ENCODE data around the gene ERFE.
A peak's percentile ranks its signal among the peaks of the same experiment; 100 is the strongest.

ERFE gene

GRCh38 chr2:238117199-238118154, 41.3 kb upstream of the ERFE start:
- TF ChIP-seq, protein P1, sequence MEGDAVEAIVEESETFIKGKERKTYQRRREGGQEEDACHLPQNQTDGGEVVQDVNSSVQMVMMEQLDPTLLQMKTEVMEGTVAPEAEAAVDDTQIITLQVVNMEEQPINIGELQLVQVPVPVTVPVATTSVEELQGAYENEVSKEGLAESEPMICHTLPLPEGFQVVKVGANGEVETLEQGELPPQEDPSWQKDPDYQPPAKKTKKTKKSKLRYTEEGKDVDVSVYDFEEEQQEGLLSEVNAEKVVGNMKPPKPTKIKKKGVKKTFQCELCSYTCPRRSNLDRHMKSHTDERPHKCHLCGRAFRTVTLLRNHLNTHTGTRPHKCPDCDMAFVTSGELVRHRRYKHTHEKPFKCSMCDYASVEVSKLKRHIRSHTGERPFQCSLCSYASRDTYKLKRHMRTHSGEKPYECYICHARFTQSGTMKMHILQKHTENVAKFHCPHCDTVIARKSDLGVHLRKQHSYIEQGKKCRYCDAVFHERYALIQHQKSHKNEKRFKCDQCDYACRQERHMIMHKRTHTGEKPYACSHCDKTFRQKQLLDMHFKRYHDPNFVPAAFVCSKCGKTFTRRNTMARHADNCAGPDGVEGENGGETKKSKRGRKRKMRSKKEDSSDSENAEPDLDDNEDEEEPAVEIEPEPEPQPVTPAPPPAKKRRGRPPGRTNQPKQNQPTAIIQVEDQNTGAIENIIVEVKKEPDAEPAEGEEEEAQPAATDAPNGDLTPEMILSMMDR (IDR thresholded peaks at IDR 0.05; ENCODE audit: low read length), result no peak
- TF ChIP-seq EZH2 (optimal IDR thresholded peaks at IDR 0.05; ENCODE audit: low read depth, low read length), result no peak
- Histone ChIP-seq H3K27ac (ENCODE audit: low read length) (no peak overlapping the region), H4K20me1 (ENCODE audit: insufficient read depth, low read length) (no peaks in the 10 kb centered on the region), H3K36me3 (replicated peaks; ENCODE audit: insufficient read depth, low read length) (no peaks in the 10 kb centered on the region), H3F3A (ENCODE audit: insufficient read depth, low read length) (no peaks in the 10 kb centered on the region), H3K27me3 (replicated peaks; ENCODE audit: insufficient read depth, low read length) (no peaks in the 10 kb centered on the region), H3K4me3 (ENCODE audit: low read length) (no peak overlapping the region), H3K9me3 (replicated peaks; ENCODE audit: insufficient read depth, low read length) (no peaks in the 10 kb centered on the region), H2AFZ (ENCODE audit: low read length) (no peak overlapping the region), H3K9me2 (replicated peaks; ENCODE audit: insufficient read depth, low read length) (no peaks in the 10 kb centered on the region), H3K4me2 (ENCODE audit: low read depth, low read length) (no peak overlapping the region), H3K4me1 (ENCODE audit: low read length) (no peaks in the 10 kb centered on the region), H3K79me2 (ENCODE audit: low read length) (no peaks in the 10 kb centered on the region), H3K9ac (ENCODE audit: low read length) (no peak overlapping the region)
- DNase-seq, result no peak

- Histone ChIP-seq H2AFZ (ENCODE audit: low read length) (no peak overlapping the region), H3F3A (ENCODE audit: insufficient read depth, low read length) (no peaks in the 10 kb centered on the region), H4K20me1 (ENCODE audit: insufficient read depth, low read length) (no peaks in the 10 kb centered on the region), H3K4me2 (ENCODE audit: low read depth, low read length) (peak overlapping the region; percentile 43; the same call in 1 of the 2 replicates), H3K4me3 (ENCODE audit: low read length) (no peak overlapping the region), H3K4me1 (ENCODE audit: low read length) (no peaks in the 10 kb centered on the region), H3K9me2 (replicated peaks; ENCODE audit: insufficient read depth, low read length) (no peaks in the 10 kb centered on the region), H3K36me3 (replicated peaks; ENCODE audit: insufficient read depth, low read length) (no peaks in the 10 kb centered on the region), H3K79me2 (ENCODE audit: low read length) (no peaks in the 10 kb centered on the region), H3K27me3 (replicated peaks; ENCODE audit: insufficient read depth, low read length) (no peaks in the 10 kb centered on the region; the same call in 1 of the 2 replicates), H3K9me3 (replicated peaks; ENCODE audit: insufficient read depth, low read length) (no peaks in the 10 kb centered on the region), H3K27ac (ENCODE audit: low read length) (peak overlapping the region; percentile 27; the same call in 1 of the 2 replicates), H3K9ac (ENCODE audit: low read length) (no peak overlapping the region)
- DNase-seq, result peak; percentile 17
- TF ChIP-seq, protein P1 (IDR thresholded peaks at IDR 0.05; ENCODE audit: low read length), result no peak
- TF ChIP-seq EZH2 (optimal IDR thresholded peaks at IDR 0.05; ENCODE audit: low read depth, low read length) (no peak), EZH2phosphoT487 (IDR thresholded peaks at IDR 0.05; ENCODE audit: low read length) (no peak)
Observed at GRCh38 chr2:238119756-238120462, 38.9 kb upstream of the ERFE start.

DNA sequence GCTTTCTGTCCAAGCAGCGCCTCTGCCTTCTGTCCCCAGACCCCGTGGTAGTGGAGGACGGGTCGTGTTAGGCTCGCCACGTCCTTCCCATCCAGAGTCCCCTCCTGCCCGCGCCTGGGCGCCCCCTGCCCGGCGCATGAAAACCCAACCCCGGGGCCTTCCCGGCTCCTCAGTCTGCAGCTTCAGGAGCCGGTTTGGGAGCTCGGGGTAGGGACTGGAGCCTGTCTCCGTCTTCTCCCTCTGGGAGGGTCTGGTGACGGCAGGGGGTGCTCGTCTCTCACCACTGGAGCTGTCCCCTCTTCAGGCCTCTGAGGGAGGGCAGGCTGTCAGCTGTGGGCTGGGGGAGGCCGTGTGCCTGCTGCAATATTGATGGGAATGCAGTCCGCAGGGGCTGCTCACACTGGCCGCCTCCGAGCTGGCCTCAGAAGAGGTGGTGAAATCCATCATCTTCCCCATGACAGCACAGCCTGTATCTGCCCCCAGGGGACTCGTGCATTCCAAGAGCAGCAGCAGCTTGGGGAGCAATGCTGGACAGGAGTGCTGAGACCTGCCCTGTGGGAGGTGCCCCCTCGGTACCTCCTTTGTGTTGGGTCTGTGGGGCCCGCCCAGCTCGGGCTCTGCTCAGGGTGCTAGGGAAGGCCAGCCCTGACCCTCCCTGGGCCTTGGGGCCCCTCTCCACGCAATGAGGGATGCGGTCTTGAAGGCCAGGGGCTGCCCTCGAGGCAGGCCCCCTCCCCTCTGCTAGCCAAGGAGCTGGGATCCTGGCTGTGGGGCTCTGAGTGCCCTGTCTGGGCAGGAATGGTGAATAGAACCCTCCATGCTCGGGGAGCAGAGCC, 38.1 kb upstream of the ERFE start:
- no peak overlapping the region for H3K4me3 ChIP-seq (ENCODE audit: low read length)
- TF ChIP-seq, protein P1 (IDR thresholded peaks at IDR 0.05; ENCODE audit: low read length), result no peak
- no peak for TF ChIP-seq EZH2 (optimal IDR thresholded peaks at IDR 0.05; ENCODE audit: low read depth, low read length)
- TF ChIP-seq EZH2phosphoT487 (IDR thresholded peaks at IDR 0.05; ENCODE audit: low read length), result no peak
- no peaks in the 10 kb centered on the region for H3F3A ChIP-seq (ENCODE audit: insufficient read depth, low read length)
- no peaks in the 10 kb centered on the region for H3K9me3 ChIP-seq (replicated peaks; ENCODE audit: insufficient read depth, low read length)
- no peaks in the 10 kb centered on the region for H3K79me2 ChIP-seq (ENCODE audit: low read length)
- no peak for DNase-seq
- no peaks in the 10 kb centered on the region for H3K9me2 ChIP-seq (replicated peaks; ENCODE audit: insufficient read depth, low read length)
- no peak overlapping the region for H3K9ac ChIP-seq (ENCODE audit: low read length)
- no peak overlapping the region for H3K4me2 ChIP-seq (ENCODE audit: low read depth, low read length)
- no peak overlapping the region for H3K27ac ChIP-seq (ENCODE audit: low read length)
- H3K27me3 ChIP-seq (replicated peaks; ENCODE audit: insufficient read depth, low read length), result no peaks in the 10 kb centered on the region; the same call in 1 of the 2 replicates
- H4K20me1 ChIP-seq (ENCODE audit: insufficient read depth, low read length), result no peaks in the 10 kb centered on the region
- H3K4me1 ChIP-seq (ENCODE audit: low read length), result no peaks in the 10 kb centered on the region
- no peaks in the 10 kb centered on the region for H3K36me3 ChIP-seq (replicated peaks; ENCODE audit: insufficient read depth, low read length)
- no peak overlapping the region for H2AFZ ChIP-seq (ENCODE audit: low read length)
